ENCODE measurements around the gene LSM12. TPM values are rescaled to one million over a fixed set of nuclear protein-coding genes. Genes with fewer than 3 reads are reported as not detected.

Gene LSM12
- total RNA-seq, 2 experiments from 2014 or later, result 35.4 to 67.9 TPM

DNA sequence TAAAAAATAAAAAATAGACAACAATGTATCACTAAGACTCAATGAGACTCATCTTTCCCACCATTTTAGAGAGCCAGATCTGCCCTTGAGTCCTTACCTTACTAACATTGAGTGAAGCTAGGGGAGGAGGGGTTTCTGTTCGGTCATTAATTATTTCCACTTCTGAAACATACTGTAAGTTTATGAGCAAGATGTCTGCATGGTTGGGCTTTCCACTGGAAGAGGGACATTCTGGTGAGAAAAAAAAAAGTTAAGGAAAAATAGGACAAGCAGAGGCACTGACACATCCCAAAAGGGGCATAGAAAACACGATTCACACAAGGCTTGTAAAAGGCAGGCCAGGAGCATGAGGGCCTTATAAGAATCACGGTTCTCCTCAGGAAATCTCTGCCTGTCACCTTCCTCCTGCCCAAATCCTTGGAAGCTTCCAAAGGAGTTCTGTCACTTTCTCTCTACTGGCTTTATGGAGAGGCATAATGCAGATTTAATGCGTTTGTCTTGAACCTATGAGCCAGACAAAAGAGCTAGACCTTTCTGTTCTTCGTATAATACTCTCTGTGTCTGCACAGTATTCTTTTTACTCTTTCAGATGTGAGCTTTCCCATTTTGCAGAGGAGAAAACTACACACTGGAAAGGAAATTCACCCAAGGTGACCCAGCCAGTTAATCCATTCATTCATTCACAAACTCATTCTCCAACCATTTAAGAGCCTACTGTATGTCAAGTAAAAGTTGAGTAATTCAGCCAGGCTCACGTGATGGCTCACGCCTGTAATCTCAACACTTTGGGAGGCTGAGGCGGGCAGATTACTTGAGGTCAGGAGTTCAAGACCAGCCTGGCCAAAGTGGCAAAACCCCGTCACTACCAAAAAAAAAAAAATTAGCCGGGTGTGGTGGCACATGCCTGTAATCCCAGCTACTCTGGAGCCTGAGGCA, 2.5 kb downstream of the LSM12 start:
- ChIA-PET CTCF (ENCODE audit: unreplicated experiment) (no interaction called here), POLR2A (interaction anchor here (0.7 kb wide), 1 partner anchor 105 kb away, joined by 3 read pairs; no protein-coding TSS in a partner anchor)
- Histone ChIP-seq H3K9me3 (ENCODE audit: low read length) (0 out of 2 replicates have a peak, but pooled peaks cover under 1% of the 10 kb centered on the region), H3K27ac (ENCODE audit: low read depth, low read length, poor library complexity, severe bottlenecking) (no peak overlapping the region), H4K20me1 (ENCODE audit: insufficient read depth, low read length) (no peaks in the 10 kb centered on the region), H3K9me2 (ENCODE audit: insufficient read depth, low read length) (no peaks in the 10 kb centered on the region), H3K4me1 (ENCODE audit: insufficient read depth, low read length, poor library complexity, severe bottlenecking) (peaks cover 25% of the 10 kb centered on the region), H3K4me3 (ENCODE audit: low read depth, low read length, poor library complexity, severe bottlenecking) (peak overlapping the region; percentile 7), H3K36me3 (ENCODE audit: insufficient read depth, low read length) (peaks cover 52% of the 10 kb centered on the region), H2AFZ (ENCODE audit: low read length) (no peak overlapping the region), H3K79me2 (ENCODE audit: insufficient read depth, low read depth, low read length) (peaks cover 69% of the 10 kb centered on the region), H3K4me2 (ENCODE audit: low read length) (peak overlapping the region; percentile 33)
- TSS peak; percentile 32 for BruUV-seq (replicated peaks)
- no peak for DNase-seq (ENCODE audit: low spot score)
- intact Hi-C loops (cut with micrococcal nuclease; ENCODE audit: unreplicated experiment), result no loop called here
- TF ChIP-seq, protein P1, sequence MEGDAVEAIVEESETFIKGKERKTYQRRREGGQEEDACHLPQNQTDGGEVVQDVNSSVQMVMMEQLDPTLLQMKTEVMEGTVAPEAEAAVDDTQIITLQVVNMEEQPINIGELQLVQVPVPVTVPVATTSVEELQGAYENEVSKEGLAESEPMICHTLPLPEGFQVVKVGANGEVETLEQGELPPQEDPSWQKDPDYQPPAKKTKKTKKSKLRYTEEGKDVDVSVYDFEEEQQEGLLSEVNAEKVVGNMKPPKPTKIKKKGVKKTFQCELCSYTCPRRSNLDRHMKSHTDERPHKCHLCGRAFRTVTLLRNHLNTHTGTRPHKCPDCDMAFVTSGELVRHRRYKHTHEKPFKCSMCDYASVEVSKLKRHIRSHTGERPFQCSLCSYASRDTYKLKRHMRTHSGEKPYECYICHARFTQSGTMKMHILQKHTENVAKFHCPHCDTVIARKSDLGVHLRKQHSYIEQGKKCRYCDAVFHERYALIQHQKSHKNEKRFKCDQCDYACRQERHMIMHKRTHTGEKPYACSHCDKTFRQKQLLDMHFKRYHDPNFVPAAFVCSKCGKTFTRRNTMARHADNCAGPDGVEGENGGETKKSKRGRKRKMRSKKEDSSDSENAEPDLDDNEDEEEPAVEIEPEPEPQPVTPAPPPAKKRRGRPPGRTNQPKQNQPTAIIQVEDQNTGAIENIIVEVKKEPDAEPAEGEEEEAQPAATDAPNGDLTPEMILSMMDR (conservative IDR thresholded peaks at IDR 0.05; ENCODE audit: low read length), result no peak
- TF ChIP-seq EZH2phosphoT487 (IDR thresholded peaks at IDR 0.05; ENCODE audit: borderline replicate concordance, low read depth, low read length), result no peak

DNA sequence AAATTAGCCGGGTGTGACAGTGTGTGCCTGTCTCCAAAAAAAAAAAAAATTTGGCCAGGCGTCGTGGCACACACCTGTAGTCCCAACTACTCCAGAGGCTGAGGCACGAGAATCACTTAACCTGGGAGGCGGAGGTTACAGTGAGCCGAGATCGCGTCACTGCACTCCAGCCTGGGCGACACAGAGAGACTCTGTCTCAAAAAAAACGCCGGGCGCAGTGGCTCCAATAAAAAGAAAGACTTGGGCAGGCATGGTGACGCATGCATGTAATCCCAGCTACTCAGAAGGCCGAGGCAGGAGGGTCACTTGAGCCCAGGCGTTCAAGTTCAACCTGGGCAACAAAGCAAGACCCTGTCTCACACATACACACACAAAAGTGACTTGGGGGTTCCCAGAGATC, 3.6 kb downstream of the LSM12 start:
- Histone ChIP-seq H3K4me1 (ENCODE audit: insufficient read depth, low read length, poor library complexity, severe bottlenecking) (peaks cover 25% of the 10 kb centered on the region), H2AFZ (ENCODE audit: low read length) (no peak overlapping the region), H3K36me3 (ENCODE audit: insufficient read depth, low read length) (peaks cover 61% of the 10 kb centered on the region), H3K27ac (ENCODE audit: low read depth, low read length, poor library complexity, severe bottlenecking) (no peak overlapping the region), H4K20me1 (ENCODE audit: insufficient read depth, low read length) (no peaks in the 10 kb centered on the region), H3K9me3 (ENCODE audit: low read length) (peaks cover 4% of the 10 kb centered on the region; the same call in 1 of the 2 replicates), H3K4me2 (ENCODE audit: low read length) (no peak overlapping the region), H3K9me2 (ENCODE audit: insufficient read depth, low read length) (no peaks in the 10 kb centered on the region), H3K4me3 (ENCODE audit: low read depth, low read length, poor library complexity, severe bottlenecking) (peak overlapping the region; percentile 4), H3K79me2 (ENCODE audit: insufficient read depth, low read depth, low read length) (peaks cover 78% of the 10 kb centered on the region)
- no TSS peak for BruUV-seq (replicated peaks)
- DNase-seq (ENCODE audit: low spot score), result no peak
- intact Hi-C loops (cut with micrococcal nuclease; ENCODE audit: unreplicated experiment), result no loop called here
- CTCF ChIA-PET (ENCODE audit: unreplicated experiment), result no interaction called here
- POLR2A ChIA-PET, result no interaction called here
- TF ChIP-seq EZH2phosphoT487 (IDR thresholded peaks at IDR 0.05; ENCODE audit: borderline replicate concordance, low read depth, low read length), result no peak
- TF ChIP-seq, protein P1 (conservative IDR thresholded peaks at IDR 0.05; ENCODE audit: low read length), result no peak

DNA sequence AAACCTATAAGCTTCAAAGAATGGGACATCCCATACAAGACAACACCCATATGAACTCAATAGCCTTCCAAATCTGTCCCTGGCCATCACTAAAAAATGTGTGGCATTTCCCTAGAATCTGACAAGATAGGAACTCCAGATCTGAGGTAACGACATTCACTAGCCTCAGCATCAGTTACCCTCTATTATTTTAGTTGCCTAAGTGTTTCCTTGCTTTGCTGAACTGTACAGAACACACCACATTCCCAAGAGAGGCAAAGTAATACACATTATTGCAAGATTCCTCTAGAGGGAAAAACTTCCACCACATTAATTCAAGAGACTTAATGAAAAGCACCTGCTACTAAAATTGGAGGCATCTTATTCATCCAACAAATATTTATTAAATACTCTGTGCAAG, 5.0 kb downstream of the LSM12 start:
- H3K9me2 ChIP-seq (ENCODE audit: insufficient read depth, low read length), result no peaks in the 10 kb centered on the region
- no TSS peak for BruUV-seq (replicated peaks)
- peaks cover 14% of the 10 kb centered on the region for H3K4me1 ChIP-seq (ENCODE audit: insufficient read depth, low read length, poor library complexity, severe bottlenecking)
- intact Hi-C loops (cut with micrococcal nuclease; ENCODE audit: unreplicated experiment), result no loop called here
- no peak overlapping the region for H2AFZ ChIP-seq (ENCODE audit: low read length)
- H3K4me3 ChIP-seq (ENCODE audit: low read depth, low read length, poor library complexity, severe bottlenecking), result no peak overlapping the region
- H4K20me1 ChIP-seq (ENCODE audit: insufficient read depth, low read length), result no peaks in the 10 kb centered on the region
- H3K36me3 ChIP-seq (ENCODE audit: insufficient read depth, low read length), result peaks cover 75% of the 10 kb centered on the region
- POLR2A ChIA-PET, result interaction anchor here (0.6 kb wide), 1 partner anchor 124 kb away, joined by 6 read pairs; no protein-coding TSS in a partner anchor
- TF ChIP-seq EZH2phosphoT487 (IDR thresholded peaks at IDR 0.05; ENCODE audit: borderline replicate concordance, low read depth, low read length), result no peak
- TF ChIP-seq, protein P1 (conservative IDR thresholded peaks at IDR 0.05; ENCODE audit: low read length), result no peak
- DNase-seq (ENCODE audit: low spot score), result no peak
- no peak overlapping the region for H3K4me2 ChIP-seq (ENCODE audit: low read length)
- peaks cover 88% of the 10 kb centered on the region for H3K79me2 ChIP-seq (ENCODE audit: insufficient read depth, low read depth, low read length)
- CTCF ChIA-PET (ENCODE audit: unreplicated experiment), result no interaction called here
- H3K27ac ChIP-seq (ENCODE audit: low read depth, low read length, poor library complexity, severe bottlenecking), result no peak overlapping the region
- peaks cover 4% of the 10 kb centered on the region; the same call in 1 of the 2 replicates for H3K9me3 ChIP-seq (ENCODE audit: low read length)

Measured in OCI-LY7 (cell line).